HG03469 (cell line): Measurements from ENCODE around the gene MCF2L2.

Source experiments
- ATAC-seq: cut with Tn5 transposase; IDR thresholded peaks from one replicate; pipeline ENCODE4 v1.9.1; 2021; ENCODE audit warnings: mild to moderate bottlenecking, moderate library complexity, moderate number of reproducible peaks; ENCODE audit not compliant: unreplicated experiment

The MCF2L2 gene

GRCh38 chr3:183300996-183301562 lies 127.3 kb downstream of the MCF2L2 start:
- no peak for ATAC-seq

GRCh38 chr3:183299976-183300375 lies 128.4 kb downstream of the MCF2L2 start:
- ATAC-seq = no peak

- no peak for ATAC-seq
These were observed 129.7 kb downstream of the MCF2L2 start for GRCh38 chr3:183298701-183299153.

- no peak for ATAC-seq
These were observed 131.5 kb downstream of the MCF2L2 start for GRCh38 chr3:183296944-183297343.

- ATAC-seq = no peak
These were observed 133.2 kb downstream of the MCF2L2 start for GRCh38 chr3:183295211-183295610.

GRCh38 chr3:183293966-183294365 lies 134.5 kb downstream of the MCF2L2 start:
- no peak for ATAC-seq

DNA sequence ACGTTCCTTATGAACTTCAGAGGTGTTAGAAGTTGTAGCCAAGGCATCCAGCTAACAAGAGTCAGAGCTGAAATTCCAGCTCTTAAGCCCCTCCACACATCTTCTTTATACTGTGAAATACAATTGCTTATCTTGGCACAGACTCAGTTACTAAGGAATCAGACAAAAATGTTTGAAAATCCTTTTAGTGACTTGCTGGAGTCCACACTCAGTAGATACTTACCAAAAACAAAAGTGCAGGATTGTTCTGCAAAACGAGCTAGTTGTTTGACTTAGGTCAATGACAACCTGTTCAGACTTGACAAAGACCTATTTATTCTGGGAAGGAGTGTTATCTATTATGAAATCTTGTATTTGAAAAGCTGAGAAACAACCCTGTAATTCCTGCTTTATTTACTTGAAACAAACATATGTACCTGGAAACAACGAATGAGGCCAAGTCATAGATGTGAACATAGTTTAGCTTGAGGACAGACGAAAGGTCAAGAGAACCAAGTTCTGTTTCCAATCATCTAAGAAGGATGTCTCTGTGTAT lies 136.9 kb downstream of the MCF2L2 start:
- ATAC-seq = no peak

- no peak for ATAC-seq
These were observed 138.2 kb downstream of the MCF2L2 start for GRCh38 chr3:183290216-183290615.

DNA sequence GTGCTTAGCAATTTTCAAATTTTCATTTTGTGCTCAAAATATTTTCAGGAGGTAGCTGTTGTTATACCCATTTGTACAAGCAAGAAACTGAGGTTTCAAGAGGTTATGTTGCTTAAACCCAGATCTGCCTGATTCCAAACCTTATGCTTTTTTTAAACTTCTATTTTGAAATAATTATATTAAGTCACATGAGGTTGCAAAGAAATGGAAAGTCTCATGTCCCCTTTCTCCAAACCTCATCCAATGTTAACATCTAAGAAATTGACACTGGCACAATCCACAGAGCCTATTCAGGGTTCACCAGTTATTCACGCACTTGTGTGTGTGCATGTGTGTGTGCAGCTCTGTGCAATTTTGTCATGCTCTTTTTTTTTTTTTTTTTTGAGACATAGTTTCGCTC lies 140.3 kb downstream of the MCF2L2 start:
- ATAC-seq = no peak

DNA sequence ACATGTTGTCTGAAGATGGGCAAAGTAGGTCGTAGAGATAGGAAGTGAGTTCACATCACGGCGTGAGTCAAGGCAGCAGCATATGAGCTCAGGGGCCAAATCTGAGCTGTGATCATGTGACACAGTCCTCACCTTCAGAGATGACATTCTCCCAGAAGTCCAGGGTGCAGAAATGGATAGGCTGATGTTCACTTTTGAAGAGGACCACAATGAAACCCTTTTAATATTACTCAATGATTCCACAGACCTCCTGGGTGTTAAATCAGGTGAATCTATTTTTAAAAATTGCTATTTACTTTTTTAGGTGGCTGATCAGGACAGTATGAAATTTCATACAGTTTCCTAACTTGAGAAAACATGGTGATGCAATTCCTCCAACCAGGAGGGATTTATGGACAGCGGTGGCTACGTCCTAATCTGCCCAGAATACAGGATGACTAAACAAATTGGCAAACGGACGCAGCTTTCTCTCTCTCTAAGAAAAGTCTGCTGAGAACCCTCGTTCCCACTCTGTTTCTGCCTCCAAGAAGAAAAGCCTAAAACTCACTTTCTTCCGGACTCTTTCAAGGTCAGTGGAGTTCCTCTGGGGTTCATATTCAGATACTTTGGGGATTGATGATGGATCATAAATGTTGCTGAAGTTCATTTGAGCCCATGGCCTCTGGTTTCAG lies 141.0 kb downstream of the MCF2L2 start:
- no peak for ATAC-seq

DNA sequence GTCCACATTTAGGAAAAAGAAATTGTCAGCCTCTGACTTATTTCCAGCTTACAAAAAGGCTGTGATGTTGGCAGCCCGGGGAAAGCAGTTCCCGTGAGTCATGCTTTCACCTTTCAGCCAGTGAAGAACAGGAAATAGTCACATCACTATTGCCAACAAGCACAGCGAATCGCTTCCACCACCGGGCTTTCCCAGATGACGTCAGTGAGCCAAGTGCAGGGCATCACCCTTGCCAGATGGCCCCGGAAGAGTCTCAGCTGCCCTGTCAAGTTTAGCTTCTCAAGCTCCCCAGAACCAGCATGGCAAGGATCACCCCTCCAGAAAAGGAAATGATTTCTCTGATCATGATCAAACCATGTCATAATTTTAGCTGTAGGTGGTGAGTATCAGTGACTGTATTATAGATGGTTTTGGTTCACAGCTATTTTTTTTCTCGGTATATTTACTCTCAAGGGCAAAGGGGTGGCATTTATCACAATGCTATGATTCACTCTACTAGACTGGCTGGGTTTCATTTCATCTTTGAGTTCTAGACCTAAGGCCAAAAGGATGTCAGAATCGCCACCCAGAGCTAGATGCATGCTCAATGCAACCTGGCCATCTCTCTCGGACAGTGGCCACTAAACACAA lies 142.5 kb downstream of the MCF2L2 start:
- peak; percentile 83 for ATAC-seq

DNA sequence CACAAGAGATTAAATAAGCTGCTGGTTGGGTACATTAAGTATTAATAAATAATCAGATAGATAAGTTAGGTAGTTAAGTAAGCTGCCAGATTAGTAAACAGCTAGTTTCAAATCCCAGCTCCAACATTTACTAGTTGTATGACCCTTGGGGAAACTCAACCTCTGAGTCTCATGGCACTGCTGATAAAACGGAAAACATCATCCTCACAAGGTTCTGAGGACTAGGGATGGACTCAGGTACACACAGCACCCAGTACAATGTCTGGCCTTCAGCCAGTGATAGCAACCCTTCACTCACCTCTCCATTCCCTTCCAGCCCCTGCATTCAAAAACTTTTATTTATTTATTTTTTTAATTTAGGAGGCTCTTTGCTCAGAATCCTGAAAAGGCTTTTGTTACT lies 143.1 kb downstream of the MCF2L2 start:
- ATAC-seq = no peak

DNA sequence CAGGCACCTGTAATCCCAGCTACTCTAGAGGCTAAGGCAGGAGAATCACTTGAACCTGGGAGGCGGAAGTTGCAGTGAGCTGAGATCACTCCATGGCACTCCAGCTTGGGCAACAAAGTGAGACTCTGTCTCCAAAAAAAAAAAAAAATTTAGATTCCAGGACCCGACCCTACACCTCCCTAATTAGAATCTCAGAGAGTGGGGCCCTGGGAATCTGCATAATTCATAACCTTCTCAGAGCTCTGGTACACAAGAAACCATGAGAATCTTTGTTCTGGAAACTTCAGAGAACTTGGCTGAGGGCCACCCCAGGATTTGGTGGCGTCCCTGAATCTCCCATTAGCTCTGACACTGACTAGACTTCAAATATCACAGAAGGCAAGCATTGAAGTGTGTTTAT lies 143.8 kb downstream of the MCF2L2 start:
- no peak for ATAC-seq

DNA sequence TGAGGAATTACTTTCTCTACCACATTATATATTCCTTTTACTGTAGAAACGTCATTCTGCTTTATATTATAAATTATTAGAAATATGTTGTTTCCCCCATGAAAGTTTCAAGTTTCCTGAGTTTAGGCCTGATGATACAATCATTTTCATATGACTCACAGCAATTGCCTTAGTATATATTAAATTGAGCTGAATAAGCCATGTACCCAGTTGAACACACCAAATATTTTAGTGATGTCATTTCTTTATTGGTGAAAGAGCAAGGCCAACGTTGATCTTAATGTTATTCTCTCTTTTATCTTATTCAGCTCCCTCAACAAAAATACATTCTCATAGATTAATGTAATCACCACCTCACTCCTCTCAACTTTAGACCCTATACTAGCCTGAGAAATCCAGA lies 144.5 kb downstream of the MCF2L2 start:
- no peak for ATAC-seq

- no peak for ATAC-seq
These were observed 147.2 kb downstream of the MCF2L2 start for GRCh38 chr3:183281126-183281797.

GRCh38 chr3:183279371-183279770 lies 149.0 kb downstream of the MCF2L2 start:
- ATAC-seq = no peak

- ATAC-seq = no peak
These were observed 149.8 kb downstream of the MCF2L2 start for GRCh38 chr3:183278479-183279088.

DNA sequence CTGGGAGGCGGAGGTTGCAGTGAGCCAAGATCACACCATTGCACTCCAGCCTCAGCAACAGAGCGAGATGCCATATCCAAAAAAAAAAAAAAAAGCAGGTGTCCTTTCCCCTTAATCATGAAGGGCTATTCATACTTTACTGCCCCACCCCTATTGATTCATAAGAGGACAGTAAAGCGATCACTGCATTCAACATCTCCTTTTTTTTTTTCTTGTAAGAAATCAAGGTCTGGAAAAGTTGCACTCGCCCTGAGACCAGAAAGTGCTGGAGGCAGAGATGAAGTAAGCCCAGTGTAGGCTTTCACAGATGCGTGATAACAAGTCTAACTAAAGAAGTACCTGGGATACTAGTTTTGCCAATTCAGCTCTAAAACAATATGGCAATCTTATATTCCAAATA lies 151.2 kb downstream of the MCF2L2 start:
- no peak for ATAC-seq

GRCh38 chr3:183275937-183276336 lies 152.5 kb downstream of the MCF2L2 start:
- ATAC-seq = no peak

DNA sequence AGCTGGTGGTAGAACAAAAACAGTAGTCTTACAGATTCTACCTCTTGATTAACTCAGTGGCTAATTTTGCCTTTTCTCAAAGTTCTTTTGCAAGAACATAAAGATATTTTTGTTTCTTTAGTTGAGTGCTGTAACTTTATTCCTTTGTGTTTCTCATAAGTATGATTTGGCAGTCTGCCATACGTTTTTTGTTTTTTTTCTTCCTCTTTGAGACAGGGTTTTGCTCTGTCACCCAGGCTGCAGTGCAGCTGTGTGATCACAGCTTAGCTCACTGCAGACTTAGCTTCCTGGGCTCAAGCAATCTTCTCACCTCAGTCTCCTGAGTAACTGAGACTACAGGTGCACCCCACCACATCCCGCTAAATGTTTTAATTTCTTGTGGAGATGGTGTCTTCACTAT lies 153.0 kb downstream of the MCF2L2 start:
- ATAC-seq = no peak

GRCh38 chr3:183274609-183275008 lies 153.8 kb downstream of the MCF2L2 start:
- no peak for ATAC-seq
